Activated CD4-positive, alpha-beta T cell treated with anti-CD3 and anti-CD28 coated beads, Interleukin-2, amount 10 ng/mL, durations not matched to agents 24 days and 14 days (primary cell): ENCODE results near the gene MAP2K2. TPM values are rescaled to one million over a fixed set of nuclear protein-coding genes. Genes with fewer than 3 reads are reported as not detected.

Experiments used
- DNase-seq: peaks from one replicate; pipeline ENCODE4 v3.0.0; 2022
- H3K27ac Mint-ChIP-seq: one replicate; pipeline ENCODE4 v1.8.0; 2022; ENCODE audit warnings: mild to moderate bottlenecking, mixed read lengths
- H3K27me3 Mint-ChIP-seq: one replicate; pipeline ENCODE4 v1.8.0; 2022; ENCODE audit warnings: mixed read lengths
- H3K36me3 Mint-ChIP-seq: one replicate; pipeline ENCODE4 v1.8.0; 2022; ENCODE audit warnings: low read depth, mild to moderate bottlenecking, mixed read lengths
- H3K4me1 Mint-ChIP-seq: one replicate; pipeline ENCODE4 v1.8.0; 2021; ENCODE audit warnings: mixed read lengths
- H3K4me3 Mint-ChIP-seq: one replicate; pipeline ENCODE4 v1.8.0; 2022; ENCODE audit warnings: mild to moderate bottlenecking, moderate library complexity, mixed read lengths
- H3K9me3 Mint-ChIP-seq: one replicate; pipeline ENCODE4 v1.8.0; 2021; ENCODE audit warnings: mixed read lengths
- intact Hi-C: fragments of 100-400 bp; cut with micrococcal nuclease; formaldehyde crosslinking; loops from one replicate; pipeline ENCODE4 v1.15.1; 2023
- total RNA-seq: library from RNA; stranded (reverse); gene quantifications from 2 replicates; pipeline ENCODE4 v1.2.3, GENCODE V29; 2022

MAP2K2 gene
- total RNA-seq, 1 donor from 2014 or later, result 135 TPM

- Mint-ChIP-seq H3K9me3 (no peaks in the 10 kb centered on the region), H3K27me3 (no peaks in the 10 kb centered on the region), H3K4me1 (peaks cover 20% of the 10 kb centered on the region), H3K4me3 (no peak overlapping the region), H3K36me3 (peaks cover 43% of the 10 kb centered on the region), H3K27ac (peak overlapping the region; percentile 47)
- no peak for DNase-seq
- intact Hi-C loops, result no loop called here
Observed at GRCh38 chr19:4052114-4052992, 71.6 kb downstream of the MAP2K2 start.

- peaks cover 40% of the 10 kb centered on the region for H3K36me3 Mint-ChIP-seq
- H3K4me1 Mint-ChIP-seq, result peaks cover 20% of the 10 kb centered on the region
- no peak overlapping the region for H3K4me3 Mint-ChIP-seq
- no peak for DNase-seq
- H3K9me3 Mint-ChIP-seq, result no peaks in the 10 kb centered on the region
- H3K27me3 Mint-ChIP-seq, result no peaks in the 10 kb centered on the region
- intact Hi-C loops, result no loop called here
- H3K27ac Mint-ChIP-seq, result peak overlapping the region; percentile 59
Observed at GRCh38 chr19:4051175-4052101, 72.5 kb downstream of the MAP2K2 start.

- H3K27me3 Mint-ChIP-seq, result no peaks in the 10 kb centered on the region
- no peak overlapping the region for H3K4me3 Mint-ChIP-seq
- no peak overlapping the region for H3K27ac Mint-ChIP-seq
- H3K4me1 Mint-ChIP-seq, result peaks cover 20% of the 10 kb centered on the region
- no peaks in the 10 kb centered on the region for H3K9me3 Mint-ChIP-seq
- DNase-seq, result no peak
- intact Hi-C loops, result no loop called here
- peaks cover 33% of the 10 kb centered on the region for H3K36me3 Mint-ChIP-seq
Observed at GRCh38 chr19:4049432-4049831, 74.5 kb downstream of the MAP2K2 start.

- no peak for DNase-seq
- Mint-ChIP-seq H3K27ac (no peak overlapping the region), H3K36me3 (peaks cover 22% of the 10 kb centered on the region), H3K4me1 (peaks cover 10% of the 10 kb centered on the region), H3K27me3 (no peaks in the 10 kb centered on the region), H3K9me3 (no peaks in the 10 kb centered on the region), H3K4me3 (no peak overlapping the region)
- intact Hi-C loops, result no loop called here
Observed at GRCh38 chr19:4046946-4047683, 76.8 kb downstream of the MAP2K2 start.

GRCh38 chr19:4046362-4046691 lies 77.6 kb downstream of the MAP2K2 start:
- no peaks in the 10 kb centered on the region for H3K27me3 Mint-ChIP-seq
- H3K9me3 Mint-ChIP-seq, result no peaks in the 10 kb centered on the region
- H3K4me1 Mint-ChIP-seq, result peaks cover 7% of the 10 kb centered on the region
- H3K27ac Mint-ChIP-seq, result no peak overlapping the region
- intact Hi-C loops, result no loop called here
- no peak for DNase-seq
- peaks cover 16% of the 10 kb centered on the region for H3K36me3 Mint-ChIP-seq
- H3K4me3 Mint-ChIP-seq, result no peak overlapping the region

GRCh38 chr19:4045597-4046361 lies 78.1 kb downstream of the MAP2K2 start:
- Mint-ChIP-seq H3K4me3 (no peak overlapping the region), H3K9me3 (no peaks in the 10 kb centered on the region), H3K36me3 (peaks cover 12% of the 10 kb centered on the region), H3K27me3 (no peaks in the 10 kb centered on the region), H3K27ac (no peak overlapping the region), H3K4me1 (peaks cover 4% of the 10 kb centered on the region)
- DNase-seq, result no peak
- intact Hi-C loops, result no loop called here

- no peaks in the 10 kb centered on the region for H3K27me3 Mint-ChIP-seq
- H3K9me3 Mint-ChIP-seq, result no peaks in the 10 kb centered on the region
- no peak overlapping the region for H3K27ac Mint-ChIP-seq
- no peak overlapping the region for H3K4me3 Mint-ChIP-seq
- no peak for DNase-seq
- peaks cover 13% of the 10 kb centered on the region for H3K36me3 Mint-ChIP-seq
- intact Hi-C loops, result no loop called here
- peaks cover under 1% of the 10 kb centered on the region for H3K4me1 Mint-ChIP-seq
Observed at GRCh38 chr19:4044990-4045465, 78.9 kb downstream of the MAP2K2 start.

GRCh38 chr19:4043966-4044715 lies 79.8 kb downstream of the MAP2K2 start:
- intact Hi-C loops, result no loop called here
- DNase-seq, result no peak
- H3K36me3 Mint-ChIP-seq, result peaks cover 14% of the 10 kb centered on the region
- no peaks in the 10 kb centered on the region for H3K27me3 Mint-ChIP-seq
- H3K4me1 Mint-ChIP-seq, result peaks cover 1% of the 10 kb centered on the region
- no peak overlapping the region for H3K27ac Mint-ChIP-seq
- H3K9me3 Mint-ChIP-seq, result no peaks in the 10 kb centered on the region
- no peak overlapping the region for H3K4me3 Mint-ChIP-seq

- Mint-ChIP-seq H3K27me3 (no peaks in the 10 kb centered on the region), H3K9me3 (no peaks in the 10 kb centered on the region), H3K36me3 (peaks cover 14% of the 10 kb centered on the region), H3K4me1 (peaks cover 1% of the 10 kb centered on the region), H3K27ac (no peak overlapping the region), H3K4me3 (no peak overlapping the region)
- no peak for DNase-seq
- intact Hi-C loops, result no loop called here
Observed at GRCh38 chr19:4043401-4043800, 80.5 kb downstream of the MAP2K2 start.

- H3K4me1 Mint-ChIP-seq, result peaks cover 1% of the 10 kb centered on the region
- no peaks in the 10 kb centered on the region for H3K27me3 Mint-ChIP-seq
- no peak for DNase-seq
- H3K27ac Mint-ChIP-seq, result no peak overlapping the region
- H3K36me3 Mint-ChIP-seq, result peaks cover 15% of the 10 kb centered on the region
- H3K4me3 Mint-ChIP-seq, result no peak overlapping the region
- intact Hi-C loops, result no loop called here
- H3K9me3 Mint-ChIP-seq, result no peaks in the 10 kb centered on the region
Observed at GRCh38 chr19:4042731-4043082, 81.2 kb downstream of the MAP2K2 start.

- Mint-ChIP-seq H3K4me1 (peaks cover 1% of the 10 kb centered on the region), H3K4me3 (no peak overlapping the region), H3K27me3 (no peaks in the 10 kb centered on the region), H3K9me3 (no peaks in the 10 kb centered on the region), H3K27ac (peak overlapping the region; percentile 41), H3K36me3 (peaks cover 13% of the 10 kb centered on the region)
- intact Hi-C loops, result no loop called here
- DNase-seq, result no peak
Observed at GRCh38 chr19:4042064-4042730, 81.7 kb downstream of the MAP2K2 start.
